ENCODE results near the gene ARIH2.

GRCh38 chr3:48881652-48882114, 37.0 kb upstream of the ARIH2 start:
- no peak for TF ChIP-seq CTCF (conservative IDR thresholded peaks at IDR 0.05; ENCODE audit: low read depth, low read length)
- TF ChIP-seq EZH2 (IDR thresholded peaks at IDR 0.05; ENCODE audit: borderline replicate concordance, low read depth, low read length, poor library complexity, severe bottlenecking), result no peak
